Stimulated activated CD4-positive, alpha-beta T cell treated with anti-CD3 and anti-CD28 coated beads, Interleukin-15, amount 100 ng/mL, for 24 hours (primary cell): ENCODE data around the gene HEMGN.
A peak's percentile ranks its signal among the peaks of the same experiment; 100 is the strongest.

Source experiments
- DNase-seq: peaks from one replicate; pipeline ENCODE4 v3.0.0-alpha.2; 2020

Gene HEMGN

GRCh38 chr9:97925497-97926334, 12.3 kb downstream of the HEMGN start:
- no peak for DNase-seq

- no peak for DNase-seq
Measured at GRCh38 chr9:97924386-97924785, 13.6 kb downstream of the HEMGN start.

GRCh38 chr9:97923529-97924108, 14.4 kb downstream of the HEMGN start:
- DNase-seq = peak; percentile 80

GRCh38 chr9:97921959-97922724, 15.8 kb downstream of the HEMGN start, which contains the start of gene TRMO:
Gene TRMO (minus strand): TSS chr9:97922500. CDS start chr9:97922493, 7 bp downstream.
- peak; percentile 99 for DNase-seq

GRCh38 chr9:97919217-97919813, 18.7 kb downstream of the HEMGN start:
- DNase-seq = no peak

GRCh38 chr9:97918611-97919010, 19.4 kb downstream of the HEMGN start:
- no peak for DNase-seq

- no peak for DNase-seq
Measured at GRCh38 chr9:97911970-97912369, 26.0 kb downstream of the HEMGN start.

GRCh38 chr9:97911528-97911927, 26.4 kb downstream of the HEMGN start:
- DNase-seq = no peak

GRCh38 chr9:97910357-97910756, 27.6 kb downstream of the HEMGN start:
- DNase-seq = no peak

- no peak for DNase-seq
Measured at GRCh38 chr9:97908705-97909104, 29.3 kb downstream of the HEMGN start.

GRCh38 chr9:97907632-97908031, 30.3 kb downstream of the HEMGN start:
- DNase-seq = no peak

- no peak for DNase-seq
Measured at GRCh38 chr9:97907046-97907445, 30.9 kb downstream of the HEMGN start.

GRCh38 chr9:97906236-97906831, 31.6 kb downstream of the HEMGN start:
- peak; percentile 56 for DNase-seq

GRCh38 chr9:97905228-97905627, 32.7 kb downstream of the HEMGN start:
- peak; percentile 55 for DNase-seq

- peak; percentile 63 for DNase-seq
Measured at GRCh38 chr9:97904725-97905124, 33.2 kb downstream of the HEMGN start.

GRCh38 chr9:97903177-97903576, 34.8 kb downstream of the HEMGN start:
- DNase-seq = no peak

- DNase-seq = no peak
Measured at GRCh38 chr9:97900738-97901565, 37.0 kb downstream of the HEMGN start.

- no peak for DNase-seq
Measured at GRCh38 chr9:97900103-97900737, 37.8 kb downstream of the HEMGN start.

GRCh38 chr9:97895695-97896332, 42.2 kb downstream of the HEMGN start:
- peak; percentile 24 for DNase-seq

- no peak for DNase-seq
Measured at GRCh38 chr9:97895211-97895610, 42.8 kb downstream of the HEMGN start.

- DNase-seq = no peak
Measured at GRCh38 chr9:97892421-97892820, 45.6 kb downstream of the HEMGN start.
